NCI-H2196 (cell line): Measurements from ENCODE around the gene FNDC3B.
"Not testable (repeated sequence)": the region's sequence is repeated elsewhere in the genome, so short reads cannot be mapped to it uniquely, and the experiment has no call there.

Source experiments
- DNase-seq: peaks from one replicate; lab custom pipeline; 2025; ENCODE audit not compliant: unreplicated experiment; lab: John Stamatoyannopoulos, UW

The FNDC3B gene

GRCh38 chr3:172255321-172255720 is 215.9 kb downstream of the FNDC3B start:
- not testable (repeated sequence) for DNase-seq

GRCh38 chr3:172256101-172256734 is 216.8 kb downstream of the FNDC3B start:
- DNase-seq, result no peak

- DNase-seq, result no peak
These were observed 218.4 kb downstream of the FNDC3B start for GRCh38 chr3:172257648-172258400.

GRCh38 chr3:172258624-172259023 is 219.2 kb downstream of the FNDC3B start:
- no peak for DNase-seq

GRCh38 chr3:172259111-172259541 is 219.7 kb downstream of the FNDC3B start:
- no peak for DNase-seq

- DNase-seq, result no peak
These were observed 220.4 kb downstream of the FNDC3B start for GRCh38 chr3:172259726-172260248.

- DNase-seq, result no peak
These were observed 221.0 kb downstream of the FNDC3B start for GRCh38 chr3:172260381-172260780.

- DNase-seq, result no peak
These were observed 221.7 kb downstream of the FNDC3B start for GRCh38 chr3:172261054-172261453.

- no peak for DNase-seq
These were observed 223.7 kb downstream of the FNDC3B start for GRCh38 chr3:172262991-172263608.

GRCh38 chr3:172263781-172264486 is 224.6 kb downstream of the FNDC3B start:
- DNase-seq, result no peak

- no peak for DNase-seq
These were observed 226.7 kb downstream of the FNDC3B start for GRCh38 chr3:172266103-172266502.

GRCh38 chr3:172268425-172268824 is 229.0 kb downstream of the FNDC3B start:
- DNase-seq, result no peak

- DNase-seq, result no peak
These were observed 229.5 kb downstream of the FNDC3B start for GRCh38 chr3:172268868-172269267.

- no peak for DNase-seq
These were observed 231.3 kb downstream of the FNDC3B start for GRCh38 chr3:172270557-172271166.

- DNase-seq, result no peak
These were observed 232.1 kb downstream of the FNDC3B start for GRCh38 chr3:172271386-172271976.

- DNase-seq, result no peak
These were observed 233.3 kb downstream of the FNDC3B start for GRCh38 chr3:172272698-172273097.

GRCh38 chr3:172273378-172273777 is 234.0 kb downstream of the FNDC3B start:
- no peak for DNase-seq

- no peak for DNase-seq
These were observed 235.5 kb downstream of the FNDC3B start for GRCh38 chr3:172274906-172275305.

- DNase-seq, result no peak
These were observed 236.2 kb downstream of the FNDC3B start for GRCh38 chr3:172275586-172275985.

GRCh38 chr3:172276103-172276502 is 236.7 kb downstream of the FNDC3B start:
- DNase-seq, result no peak
